Lung (tissue), 12 donors: Measurements from ENCODE around the gene TALDO1. TPM values are rescaled to one million over a fixed set of nuclear protein-coding genes. Genes with fewer than 3 reads are reported as not detected.

ENCODE experiments used
- ATAC-seq: fragments of 200-7000 bp; cut with Tn5 transposase; one replicate; pipeline ENCODE4 v1.9.1; 2020; ENCODE audit warnings: moderate number of reproducible peaks; ENCODE audit not compliant: insufficient read depth, low FRiP score
- DNase-seq, 3 donors: peaks; one replicate each; pipeline ENCODE4 v3.0.0-alpha.2; 2013 to 2017
- H3K27ac ChIP-seq, 2 donors: one replicate each; pipeline ENCODE4 v1.5.1; 2013; ENCODE audit warnings: mild to moderate bottlenecking in 2 of 2, moderate library complexity in 2 of 2, control low read depth in 1 of 2, inconsistent platforms in 1 of 2, low read depth in 1 of 2, low read length in 1 of 2
- H3K27me3 ChIP-seq, 3 donors: one replicate each; pipeline ENCODE4 v1.5.1; 2013; ENCODE audit warnings: low read length in 2 of 3; ENCODE audit not compliant: control insufficient read depth in 3 of 3, insufficient read depth in 3 of 3
- H3K36me3 ChIP-seq, 4 donors: one replicate each; pipeline ENCODE4 v1.5.1; 2013; ENCODE audit warnings: low read length in 4 of 4, mild to moderate bottlenecking in 1 of 4, moderate library complexity in 1 of 4; ENCODE audit not compliant: control insufficient read depth in 4 of 4, insufficient read depth in 4 of 4
- H3K4me1 ChIP-seq, 5 donors: one replicate each; pipeline ENCODE4 v1.5.1; 2013; ENCODE audit warnings: low read length in 5 of 5, mild to moderate bottlenecking in 2 of 5, moderate library complexity in 1 of 5; ENCODE audit not compliant: control insufficient read depth in 5 of 5, insufficient read depth in 5 of 5
- H3K4me3 ChIP-seq: one replicate; pipeline ENCODE4 v1.5.1; 2013; ENCODE audit warnings: mild to moderate bottlenecking, control low read depth, moderate library complexity
- H3K9ac ChIP-seq, 2 donors: one replicate each; pipeline ENCODE4 v1.5.1; 2013; ENCODE audit warnings: low read length in 2 of 2, control low read depth in 1 of 2; ENCODE audit not compliant: insufficient read depth in 1 of 2
- H3K9me3 ChIP-seq, 4 donors: one replicate each; pipeline ENCODE4 v1.5.1; 2013; ENCODE audit warnings: low read length in 3 of 4, mild to moderate bottlenecking in 1 of 4, moderate library complexity in 1 of 4; ENCODE audit not compliant: control insufficient read depth in 4 of 4, insufficient read depth in 3 of 4
- CTCF ChIP-seq: IDR thresholded peaks from 2 replicates; pipeline ENCODE4 v1.5.1; 2012; ENCODE audit warnings: mild to moderate bottlenecking; ENCODE audit errors: control extremely low read depth, extremely low read depth
- WGBS, 2 donors: extraction: QIAGEN DNeasy Blood & Tissue Kit; methylation state at CpG; one replicate each; pipeline ENCODE4 v1.1.7; 2013; 5-methylcytosine and 5-hydroxymethylcytosine counted together
- polyA plus RNA-seq, 2 donors: library from polyadenylated mRNA; stranded (reverse); fragments of 200-250 nt; gene quantifications; one replicate each; pipeline ENCODE4 v1.2.1, GENCODE V29; 2013
- total RNA-seq, 2 donors: library from RNA; depleted of rRNA in 1 of 2; stranded (reverse); fragments of >200 nt in 1 of 2; gene quantifications; one replicate each; pipeline ENCODE4 v1.2.1, GENCODE V29; 2014 to 2021
- donor health status: control.
- donor health status: control.
- donor health status: Bipolar disorder and iron deficiency.
- donor health status: healthy.
- donor health status: DM: yes; HTN: yes; CAD: no.

Gene TALDO1
- total and polyA plus RNA-seq, 4 donors: 128 to 311 (median 239) TPM

GRCh38 chr11:764322-765024, 17.2 kb downstream of the TALDO1 start:
- no peak overlapping the region for H3K9ac ChIP-seq
- H3K27me3 ChIP-seq: no peaks in the 10 kb centered on the region
- H3K4me1 ChIP-seq: no peaks in the 10 kb centered on the region
- H3K4me3 ChIP-seq: no peak overlapping the region
- H3K36me3 ChIP-seq: peaks cover 17 to 58% (median 35%) of the 10 kb centered on the region in 4 donors
- ATAC-seq (no peak), DNase-seq (no peak)
- TF ChIP-seq CTCF: no peak
- WGBS, 2 donors: 87 to 88% methylated on average over 18 of the region's 18 CpGs
- H3K9me3 ChIP-seq: no peaks in the 10 kb centered on the region
- H3K27ac ChIP-seq: no peak overlapping the region

- peak; percentile 47 for TF ChIP-seq CTCF
- WGBS, 2 donors: 68 to 76% methylated on average over 19 of the region's 19 CpGs
- Histone ChIP-seq H3K9me3 (no peaks in the 10 kb centered on the region), H3K4me1 (no peaks in the 10 kb centered on the region), H3K4me3 (no peak overlapping the region), H3K36me3 (peaks cover 16 to 57% (median 29%) of the 10 kb centered on the region in 4 donors), H3K27ac (no peak overlapping the region), H3K27me3 (no peaks in the 10 kb centered on the region), H3K9ac (no peak overlapping the region)
- DNase-seq: peak; percentile 35 to 54 (median 50)
- no peak for ATAC-seq
Measured at GRCh38 chr11:765025-765801, 17.9 kb downstream of the TALDO1 start.

- ATAC-seq (no peak), DNase-seq (no peak)
- Histone ChIP-seq H3K9ac (no peak overlapping the region), H3K9me3 (no peaks in the 10 kb centered on the region), H3K27me3 (no peaks in the 10 kb centered on the region), H3K36me3 (peaks cover 12 to 59% (median 27%) of the 10 kb centered on the region in 4 donors), H3K4me3 (no peak overlapping the region), H3K4me1 (no peaks in the 10 kb centered on the region), H3K27ac (no peak overlapping the region)
- 90 to 95% methylated on average over 8 of the region's 8 CpGs for WGBS, 2 donors
- no peak for TF ChIP-seq CTCF
Measured at GRCh38 chr11:765802-766091, 18.5 kb downstream of the TALDO1 start.
